Mucosa of descending colon (tissue), 3 donors: ENCODE measurements around the gene ZNF586. TPM values are rescaled to one million over a fixed set of nuclear protein-coding genes. Genes with fewer than 3 reads are reported as not detected.
"Not testable (repeated sequence)": the region's sequence is repeated elsewhere in the genome, so short reads cannot be mapped to it uniquely, and the experiment has no call there.

Experiments used
- ATAC-seq: fragments of 200-7000 bp; cut with Tn5 transposase; one replicate; pipeline ENCODE4 v1.9.1; 2020; ENCODE audit warnings: mild to moderate bottlenecking, moderate library complexity
- DNase-seq, 3 donors: peaks; one replicate each; pipeline ENCODE4 v3.0.0-alpha.2; 2020
- H3K36me3 ChIP-seq: fragments of 200-600 bp; one replicate; pipeline ENCODE4 v1.8.0; 2021; ENCODE audit warnings: low read depth, mild to moderate bottlenecking
- H3K4me1 ChIP-seq: fragments of 200-600 bp; one replicate; pipeline ENCODE4 v1.8.0; 2021; ENCODE audit warnings: low read depth, mild to moderate bottlenecking
- H3K4me3 ChIP-seq: fragments of 200-600 bp; one replicate; pipeline ENCODE4 v1.8.0; 2021; ENCODE audit warnings: mild to moderate bottlenecking
- H3K9me3 ChIP-seq: fragments of 200-600 bp; one replicate; pipeline ENCODE4 v1.8.0; 2021; ENCODE audit warnings: mild to moderate bottlenecking
- intact Hi-C, 2 donors: fragments of 100-400 bp; cut with DNase I in 1 of 2; cut with micrococcal nuclease in 1 of 2; formaldehyde crosslinking; loops; one replicate each; pipeline versions ENCODE4 v1.11.0 to v1.11.1; 2022; cut with DNase I, micrococcal nuclease
- total RNA-seq, 3 donors: library from RNA; stranded (reverse); fragmentation: NEBNext Ultra II Directional in 2 of 3; extraction: Animal tissue kit (Norgen Biotek cat#: 25700) in 2 of 3; gene quantifications; one replicate each; pipeline versions ENCODE4 v1.2.1 to v1.2.4, GENCODE V29; 2021 to 2023
- TF ChIP-seq, protein P1 (sequence below): fragments of 200-600 bp; IDR thresholded peaks from one replicate; pipeline ENCODE4 v1.8.0; 2022; ENCODE audit warnings: antibody characterized with exemption, mild to moderate bottlenecking
- donor health status: DM: no; HTN: no; CAD: no; lungs with moderate emphysema.
- donor health status: DM: no; HTN: no; CAD: no.
- donor health status: DM: no; HTN: yes; CAD: no.

The ZNF586 gene
- total RNA-seq, 3 donors from 2014 or later: 16.4 to 25.2 (median 20.4) TPM

DNA sequence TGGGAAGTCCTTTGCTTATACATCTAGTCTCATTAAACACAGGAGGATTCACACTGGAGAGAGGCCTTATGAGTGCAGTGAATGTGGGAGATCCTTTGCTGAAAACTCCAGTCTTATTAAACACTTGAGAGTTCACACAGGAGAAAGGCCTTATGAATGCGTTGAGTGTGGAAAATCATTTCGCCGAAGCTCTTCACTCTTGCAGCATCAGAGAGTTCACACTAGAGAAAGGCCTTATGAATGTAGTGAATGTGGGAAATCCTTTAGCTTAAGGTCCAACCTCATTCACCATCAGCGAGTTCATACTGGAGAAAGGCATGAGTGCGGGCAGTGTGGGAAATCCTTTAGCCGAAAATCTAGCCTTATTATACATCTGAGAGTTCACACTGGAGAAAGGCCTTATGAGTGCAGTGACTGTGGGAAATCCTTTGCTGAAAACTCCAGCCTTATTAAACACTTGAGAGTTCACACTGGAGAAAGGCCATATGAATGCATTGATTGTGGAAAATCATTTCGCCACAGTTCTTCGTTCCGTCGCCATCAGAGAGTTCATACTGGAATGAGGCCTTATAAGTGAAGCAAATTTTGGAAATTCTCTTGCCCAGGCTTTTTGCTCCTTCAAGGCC lies 9.9 kb downstream of the ZNF586 start:
- DNase-seq (no peak), ATAC-seq (no peak)
- Histone ChIP-seq H3K9me3 (peaks cover 97% of the 10 kb centered on the region), H3K36me3 (peaks cover 10% of the 10 kb centered on the region), H3K4me1 (no peaks in the 10 kb centered on the region), H3K4me3 (no peak overlapping the region)
- intact Hi-C loops: no loop called here
- TF ChIP-seq, protein P1, sequence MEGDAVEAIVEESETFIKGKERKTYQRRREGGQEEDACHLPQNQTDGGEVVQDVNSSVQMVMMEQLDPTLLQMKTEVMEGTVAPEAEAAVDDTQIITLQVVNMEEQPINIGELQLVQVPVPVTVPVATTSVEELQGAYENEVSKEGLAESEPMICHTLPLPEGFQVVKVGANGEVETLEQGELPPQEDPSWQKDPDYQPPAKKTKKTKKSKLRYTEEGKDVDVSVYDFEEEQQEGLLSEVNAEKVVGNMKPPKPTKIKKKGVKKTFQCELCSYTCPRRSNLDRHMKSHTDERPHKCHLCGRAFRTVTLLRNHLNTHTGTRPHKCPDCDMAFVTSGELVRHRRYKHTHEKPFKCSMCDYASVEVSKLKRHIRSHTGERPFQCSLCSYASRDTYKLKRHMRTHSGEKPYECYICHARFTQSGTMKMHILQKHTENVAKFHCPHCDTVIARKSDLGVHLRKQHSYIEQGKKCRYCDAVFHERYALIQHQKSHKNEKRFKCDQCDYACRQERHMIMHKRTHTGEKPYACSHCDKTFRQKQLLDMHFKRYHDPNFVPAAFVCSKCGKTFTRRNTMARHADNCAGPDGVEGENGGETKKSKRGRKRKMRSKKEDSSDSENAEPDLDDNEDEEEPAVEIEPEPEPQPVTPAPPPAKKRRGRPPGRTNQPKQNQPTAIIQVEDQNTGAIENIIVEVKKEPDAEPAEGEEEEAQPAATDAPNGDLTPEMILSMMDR: no peak

DNA sequence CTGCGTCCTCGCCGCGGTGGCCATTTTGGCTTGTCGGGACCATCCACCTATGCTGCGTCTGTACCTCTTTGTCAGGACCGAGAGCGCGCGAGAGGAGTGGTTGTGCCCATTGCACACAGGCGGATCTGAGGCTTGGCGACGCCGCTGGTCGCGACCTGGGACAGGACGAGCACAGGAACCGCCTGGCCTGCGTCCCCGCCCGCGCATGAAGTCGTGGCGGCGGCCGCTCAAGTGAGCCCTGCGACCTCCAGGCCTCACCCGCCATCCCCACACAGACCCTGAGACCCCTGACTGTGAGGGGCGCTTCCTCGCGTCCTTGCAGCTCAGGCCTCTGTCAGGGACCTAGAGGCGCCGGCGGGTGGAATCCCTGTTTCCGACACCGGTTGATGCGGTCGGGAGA lies 16.8 kb downstream of the ZNF586 start:
- Histone ChIP-seq H3K36me3 (no peaks in the 10 kb centered on the region), H3K4me1 (no peaks in the 10 kb centered on the region), H3K4me3 (no peak overlapping the region), H3K9me3 (peaks cover 74% of the 10 kb centered on the region)
- TF ChIP-seq, protein P1: no peak
- intact Hi-C loops: no loop called here
- DNase-seq (no peak), ATAC-seq (no peak)

DNA sequence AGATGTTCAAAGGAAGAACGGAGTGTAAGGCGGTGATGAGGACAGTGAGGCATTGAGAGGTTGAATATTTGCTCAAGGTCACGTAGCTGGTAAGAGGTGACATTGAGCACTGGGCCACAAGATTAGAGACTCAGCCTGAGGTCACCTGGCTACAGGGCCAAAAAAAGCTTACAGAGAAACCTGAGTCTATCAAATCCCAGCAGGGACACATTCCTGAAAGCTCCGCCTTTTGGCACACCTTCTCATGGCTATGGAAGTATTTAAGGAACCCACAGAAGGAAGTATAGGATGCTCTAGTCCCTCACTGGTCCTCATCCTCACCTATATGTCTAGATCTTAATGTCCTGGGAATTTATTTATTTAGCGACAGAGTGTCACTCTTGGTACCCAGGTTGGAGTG lies 17.4 kb downstream of the ZNF586 start:
- no peaks in the 10 kb centered on the region for H3K4me1 ChIP-seq
- H3K36me3 ChIP-seq: no peaks in the 10 kb centered on the region
- DNase-seq (no peak), ATAC-seq (no peak)
- H3K9me3 ChIP-seq: peaks cover 68% of the 10 kb centered on the region
- intact Hi-C loops: no loop called here
- H3K4me3 ChIP-seq: no peak overlapping the region
- TF ChIP-seq, protein P1: no peak

DNA sequence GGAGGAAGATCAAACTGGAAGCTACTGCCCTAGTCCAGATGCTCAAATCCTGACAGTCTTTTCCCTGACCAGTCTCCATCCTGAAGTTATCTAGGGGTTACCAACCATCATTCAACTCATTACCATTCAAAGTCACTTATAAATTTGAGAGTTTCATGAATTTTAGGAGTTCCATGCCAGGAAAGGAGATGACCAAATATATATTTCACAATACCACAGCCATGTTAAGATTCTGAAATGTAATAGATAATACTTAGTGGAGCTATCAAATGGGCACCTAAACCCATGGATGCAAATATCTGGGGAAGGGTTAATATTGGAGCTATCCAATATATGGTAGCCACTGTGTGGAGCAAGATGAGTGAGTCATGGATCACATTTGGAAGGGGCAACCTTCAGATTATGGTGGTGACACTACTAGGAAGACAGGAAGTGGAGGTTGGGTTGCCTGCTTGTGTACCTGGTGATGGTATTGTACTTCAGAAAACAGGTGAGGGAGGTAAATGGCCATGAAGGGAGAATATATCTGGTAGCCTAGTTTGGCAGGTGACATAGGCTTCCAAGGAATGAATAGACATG lies 18.7 kb downstream of the ZNF586 start:
- H3K4me3 ChIP-seq: no peak overlapping the region
- H3K4me1 ChIP-seq: no peaks in the 10 kb centered on the region
- H3K9me3 ChIP-seq: peaks cover 55% of the 10 kb centered on the region
- H3K36me3 ChIP-seq: no peaks in the 10 kb centered on the region
- TF ChIP-seq, protein P1: no peak
- intact Hi-C loops: no loop called here
- DNase-seq: no peak
- ATAC-seq: no peak

DNA sequence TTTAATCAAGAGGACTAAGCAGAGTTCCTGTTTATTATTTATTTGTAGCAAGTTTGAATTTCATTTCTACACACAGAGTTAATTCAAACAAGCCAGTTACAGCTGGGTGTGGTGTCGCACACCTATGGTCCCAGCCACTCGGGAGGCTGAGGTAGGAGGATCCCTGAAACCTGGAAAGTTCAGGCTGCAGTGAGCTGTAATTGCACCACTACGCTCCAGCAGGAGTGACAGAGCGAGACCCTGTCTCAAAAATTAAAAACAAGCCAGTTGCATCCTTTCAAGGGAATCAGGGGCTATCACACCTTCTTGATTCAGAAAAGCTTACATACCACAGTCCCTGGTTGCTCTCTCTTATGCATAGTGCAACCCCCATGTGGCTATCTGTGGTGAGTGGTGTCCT lies 19.8 kb downstream of the ZNF586 start:
- no peak overlapping the region for H3K4me3 ChIP-seq
- H3K4me1 ChIP-seq: no peaks in the 10 kb centered on the region
- no peak for DNase-seq
- no peaks in the 10 kb centered on the region for H3K36me3 ChIP-seq
- TF ChIP-seq, protein P1: no peak
- intact Hi-C loops: no loop called here
- peaks cover 47% of the 10 kb centered on the region for H3K9me3 ChIP-seq
- ATAC-seq: no peak

DNA sequence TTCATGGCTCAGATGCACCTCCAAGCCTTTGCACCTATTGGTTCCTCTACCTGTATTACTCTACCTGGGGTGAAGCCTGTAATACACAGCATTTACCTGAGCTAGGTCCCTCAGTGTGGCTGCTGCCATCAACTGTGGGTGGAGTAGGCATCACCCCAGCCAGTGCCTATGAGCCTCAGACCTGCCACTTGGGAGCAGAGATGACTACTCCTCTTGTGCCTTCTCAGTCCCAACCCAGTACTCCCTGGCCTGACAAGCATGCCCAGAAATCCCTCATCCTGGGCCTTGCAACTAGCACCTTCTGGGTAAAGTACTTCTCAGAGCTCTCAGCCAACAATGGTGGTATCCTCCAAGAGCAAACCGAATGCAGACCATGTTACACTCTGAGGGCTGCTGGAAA lies 27.1 kb downstream of the ZNF586 start:
- H3K9me3 ChIP-seq, H3K4me1 ChIP-seq, intact Hi-C loops, H3K4me3 ChIP-seq, H3K36me3 ChIP-seq, DNase-seq, ATAC-seq: not testable (repeated sequence)
